ENCODE measurements around the gene HSD11B1L. TPM values are rescaled to one million over a fixed set of nuclear protein-coding genes. Genes with fewer than 3 reads are reported as not detected.

HSD11B1L gene
- total RNA-seq, 1 experiment from 2014 or later: 6.0 TPM

DNA sequence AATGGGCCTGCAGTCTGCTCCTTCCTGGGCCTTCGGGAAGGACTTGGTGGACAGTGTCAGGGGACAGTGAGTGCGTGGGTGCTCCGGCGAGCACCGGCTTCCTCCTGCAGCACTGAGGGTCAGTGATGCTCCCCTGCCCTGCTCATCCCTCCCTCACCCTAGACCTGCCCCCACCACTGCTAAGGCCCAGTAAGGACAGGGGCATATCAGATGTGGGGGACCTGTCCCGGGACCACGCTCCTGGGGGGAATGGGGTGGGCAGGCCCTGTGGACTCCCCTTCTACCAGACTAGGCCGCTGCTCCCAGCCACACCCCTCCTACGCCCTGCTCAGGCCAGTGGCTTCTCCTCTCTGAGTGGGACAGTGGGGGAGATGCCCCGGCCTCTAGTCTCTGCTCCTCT is 3.7 kb upstream of the HSD11B1L start:
- Histone ChIP-seq H3K79me2 (ENCODE audit: insufficient read depth, low read length) (peaks cover 12% of the 10 kb centered on the region), H3K27me3 (ENCODE audit: insufficient read depth, low read length) (no peaks in the 10 kb centered on the region), H3K9me2 (ENCODE audit: insufficient read depth) (no peaks in the 10 kb centered on the region), H3K4me2 (ENCODE audit: low read length) (no peak overlapping the region), H3K36me3 (ENCODE audit: control insufficient read depth in 1 of 2, insufficient read depth in 2 of 2, low read length in 2 of 2) (no peaks in the 10 kb centered on the region), H3K4me3 (replicated peaks in 1 of 2; ENCODE audit: low read depth in 1 of 2, low read length in 2 of 2) (no peak overlapping the region), H4K20me1 (ENCODE audit: insufficient read depth) (no peaks in the 10 kb centered on the region), H3K9me3 (ENCODE audit: control insufficient read depth in 1 of 2, insufficient read depth in 1 of 2, low read depth in 1 of 2, low read length in 2 of 2) (no peaks in the 10 kb centered on the region), H3K9ac (ENCODE audit: low read length) (no peak overlapping the region), H2AFZ (ENCODE audit: low read depth, low read length, poor library complexity, severe bottlenecking) (no peak overlapping the region), H3K27ac (ENCODE audit: low read depth, low read length) (no peak overlapping the region), H3K4me1 (ENCODE audit: control insufficient read depth in 1 of 2, insufficient read depth in 2 of 2, low read length in 2 of 2) (peaks cover 5 to 17% of the 10 kb centered on the region in 2 experiments; a peak in 2 of 4 replicates)
- intact Hi-C loops (cut with micrococcal nuclease): no loop called here
- ATAC-seq (no peak), DNase-seq (ENCODE audit: low read depth, low spot score) (no peak)
- BruUV-seq (replicated peaks): no TSS peak
- ChIA-PET CTCF (no interaction called here), RAD21 (ENCODE audit: low non-redundant PET in 1 of 2, low total read pairs in 2 of 2, uncharacterized antibody in 2 of 2, unreplicated experiment in 2 of 2) (no interaction called here), POLR2A (no interaction called here)
- TF ChIP-seq MAX (IDR thresholded peaks at IDR 0.05): no peak

DNA sequence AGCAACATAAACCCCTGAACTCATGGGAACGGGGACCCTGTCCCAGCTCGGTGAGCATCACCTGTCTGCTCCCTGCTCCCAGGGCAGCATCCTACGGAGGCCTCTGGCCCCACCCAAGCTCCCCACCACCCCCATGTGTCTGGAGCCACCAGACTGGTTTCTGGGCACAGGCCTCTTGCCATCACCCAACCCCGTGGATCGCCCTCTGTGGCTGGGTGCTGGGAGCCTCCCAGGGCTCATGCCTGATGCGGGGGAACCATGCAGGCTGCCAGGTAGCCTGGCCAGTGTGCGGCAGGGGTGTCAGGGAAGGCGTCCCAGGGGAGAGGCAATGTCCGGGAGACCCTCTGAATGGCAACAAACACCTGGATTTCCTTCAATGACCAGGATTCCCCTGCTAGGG is 3.2 kb upstream of the HSD11B1L start:
- ChIA-PET CTCF (interaction anchor here (1.0 kb wide), 1 partner anchor 12 kb away, joined by 3 read pairs; no protein-coding TSS in a partner anchor), RAD21 (ENCODE audit: low non-redundant PET in 1 of 2, low total read pairs in 2 of 2, uncharacterized antibody in 2 of 2, unreplicated experiment in 2 of 2) (interaction anchor here in 1 of 2 experiments (0.8 kb wide), 1 partner anchor 14 kb away, joined by 3 read pairs; no protein-coding TSS in a partner anchor), POLR2A (no interaction called here)
- intact Hi-C loops (cut with micrococcal nuclease): no loop called here
- Histone ChIP-seq H3K9ac (ENCODE audit: low read length) (no peak overlapping the region), H3K9me2 (ENCODE audit: insufficient read depth) (no peaks in the 10 kb centered on the region), H3K4me2 (ENCODE audit: low read length) (no peak overlapping the region), H3K27me3 (ENCODE audit: insufficient read depth, low read length) (no peaks in the 10 kb centered on the region), H3K9me3 (ENCODE audit: control insufficient read depth in 1 of 2, insufficient read depth in 1 of 2, low read depth in 1 of 2, low read length in 2 of 2) (no peaks in the 10 kb centered on the region), H4K20me1 (ENCODE audit: insufficient read depth) (no peaks in the 10 kb centered on the region), H3K4me1 (ENCODE audit: control insufficient read depth in 1 of 2, insufficient read depth in 2 of 2, low read length in 2 of 2) (peaks cover 5 to 17% of the 10 kb centered on the region in 2 experiments; a peak in 2 of 4 replicates), H3K27ac (ENCODE audit: low read depth, low read length) (no peak overlapping the region), H3K36me3 (ENCODE audit: control insufficient read depth in 1 of 2, insufficient read depth in 2 of 2, low read length in 2 of 2) (no peaks in the 10 kb centered on the region), H3K79me2 (ENCODE audit: insufficient read depth, low read length) (peaks cover 12% of the 10 kb centered on the region), H2AFZ (ENCODE audit: low read depth, low read length, poor library complexity, severe bottlenecking) (no peak overlapping the region), H3K4me3 (replicated peaks in 1 of 2; ENCODE audit: low read depth in 1 of 2, low read length in 2 of 2) (no peak overlapping the region)
- no peak for TF ChIP-seq ATF3 (IDR thresholded peaks at IDR 0.05)
- TF ChIP-seq SP1 (IDR thresholded peaks at IDR 0.05; ENCODE audit: low read depth): no peak
- TF ChIP-seq ZNF274 (IDR thresholded peaks at IDR 0.05; ENCODE audit: low read depth, low read length): no peak
- TF ChIP-seq ZFX (IDR thresholded peaks at IDR 0.05): no peak
- no peak for TF ChIP-seq TCF7L2 (IDR thresholded peaks at IDR 0.05; ENCODE audit: borderline replicate concordance, extremely low read depth, insufficient read depth, insufficient read length)
- TF ChIP-seq ZBTB33 (IDR thresholded peaks at IDR 0.05; ENCODE audit: extremely low read depth, insufficient replicate concordance, low read length): no peak
- no peak for TF ChIP-seq POLR2A (IDR thresholded peaks at IDR 0.05; ENCODE audit: borderline replicate concordance, extremely low read depth, insufficient read depth, insufficient read length)
- ATAC-seq (no peak), DNase-seq (ENCODE audit: low read depth, low spot score) (no peak)
- BruUV-seq (replicated peaks): no TSS peak
